Measurements from ENCODE around the gene CCDC195.

The CCDC195 gene, protein sequence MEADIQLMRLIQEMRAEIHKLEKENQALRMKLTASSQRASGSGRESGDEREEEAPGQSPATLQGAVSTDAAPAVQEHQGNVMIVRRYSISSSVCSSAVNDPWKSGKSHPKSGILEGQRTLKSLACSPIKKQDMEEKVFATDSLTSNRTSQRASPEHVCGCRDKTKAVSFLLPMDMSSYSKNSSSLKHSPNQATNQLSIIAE

DNA sequence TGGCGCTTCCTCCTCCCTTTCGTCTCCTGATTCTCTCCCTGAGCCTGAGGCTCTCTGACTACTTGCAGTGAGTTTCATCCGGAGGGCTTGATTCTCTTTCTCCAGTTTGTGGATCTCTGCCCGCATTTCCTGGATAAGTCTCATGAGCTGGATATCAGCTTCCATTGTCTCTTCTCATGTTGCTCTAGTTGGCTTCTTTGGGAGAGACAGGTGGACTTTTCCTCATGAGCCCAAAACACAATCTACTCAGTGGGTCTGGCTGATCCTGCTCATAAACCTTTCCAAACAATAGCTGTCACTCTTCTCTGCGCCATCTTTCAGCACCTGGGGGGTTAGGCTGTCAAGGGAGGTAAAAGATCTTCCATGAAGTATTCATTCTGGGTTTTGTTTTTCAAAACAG lies at the start of gene CCDC195:
CCDC195 (minus strand) TSS at position 165 of the 400 bp plus-strand sequence; CDS start at position 165, 0 bp downstream.
- no peak for DNase-seq

DNA sequence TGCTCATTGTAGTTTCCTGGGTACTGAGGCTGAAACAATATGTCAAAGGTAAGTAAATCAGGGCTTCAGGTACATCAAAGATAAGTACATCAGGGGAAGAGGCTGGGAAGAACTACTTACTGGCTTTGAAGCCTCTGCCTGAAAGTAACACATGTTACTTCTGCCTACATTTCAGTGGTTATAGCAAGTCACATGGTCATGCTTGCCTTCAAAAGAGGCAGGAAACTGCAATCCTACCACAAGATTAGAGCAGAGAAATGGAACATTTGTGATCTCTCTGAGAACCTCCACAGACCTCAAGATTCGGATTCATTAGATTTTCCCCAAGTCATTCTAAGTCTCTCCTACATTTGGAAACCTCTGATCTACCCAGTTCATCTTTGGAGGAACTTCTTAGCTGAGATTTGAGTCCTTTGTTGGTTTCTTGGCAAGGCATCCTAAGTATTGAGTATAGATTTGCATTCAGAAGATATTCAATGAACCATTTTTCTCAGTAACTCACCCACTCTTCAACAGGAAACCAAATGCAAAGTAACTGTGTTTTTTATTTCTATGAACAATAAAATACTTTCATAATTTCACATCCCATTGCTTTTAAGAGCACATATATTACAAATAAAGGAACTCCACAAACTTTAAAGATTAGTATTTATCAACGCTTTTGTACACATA lies 48.5 kb upstream of the CCDC195 start:
- no peak for DNase-seq

DNA sequence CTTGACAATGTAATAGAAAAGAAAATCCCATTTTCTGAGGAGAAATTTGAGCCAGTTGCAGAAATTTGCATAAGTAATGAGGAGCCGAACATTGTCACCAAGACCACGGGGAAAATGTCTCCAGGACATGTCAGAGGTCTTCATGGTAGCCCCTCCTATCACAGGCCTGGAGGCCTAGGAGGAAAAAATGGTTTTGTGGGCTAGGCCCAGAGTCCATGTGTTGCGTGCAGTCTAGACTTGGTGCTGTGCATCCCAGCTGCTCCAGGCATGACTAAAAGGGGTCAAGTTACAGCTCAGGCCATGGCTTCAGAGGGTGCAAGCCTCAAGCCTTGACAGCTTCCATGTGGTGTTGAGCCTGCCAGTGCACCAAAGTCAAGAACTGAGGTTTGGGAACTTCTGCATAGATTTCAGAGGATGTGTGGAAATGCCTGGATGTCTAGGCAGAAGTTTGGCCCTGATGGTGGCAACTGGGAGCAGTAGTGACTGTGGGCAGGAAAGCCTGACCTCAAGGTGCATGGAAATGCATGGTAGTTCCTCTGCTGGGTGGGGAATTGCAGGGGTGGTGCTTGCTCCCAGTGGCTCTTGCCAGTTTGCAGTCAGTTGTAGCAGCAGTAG lies 41.9 kb upstream of the CCDC195 start:
- DNase-seq: no peak

DNA sequence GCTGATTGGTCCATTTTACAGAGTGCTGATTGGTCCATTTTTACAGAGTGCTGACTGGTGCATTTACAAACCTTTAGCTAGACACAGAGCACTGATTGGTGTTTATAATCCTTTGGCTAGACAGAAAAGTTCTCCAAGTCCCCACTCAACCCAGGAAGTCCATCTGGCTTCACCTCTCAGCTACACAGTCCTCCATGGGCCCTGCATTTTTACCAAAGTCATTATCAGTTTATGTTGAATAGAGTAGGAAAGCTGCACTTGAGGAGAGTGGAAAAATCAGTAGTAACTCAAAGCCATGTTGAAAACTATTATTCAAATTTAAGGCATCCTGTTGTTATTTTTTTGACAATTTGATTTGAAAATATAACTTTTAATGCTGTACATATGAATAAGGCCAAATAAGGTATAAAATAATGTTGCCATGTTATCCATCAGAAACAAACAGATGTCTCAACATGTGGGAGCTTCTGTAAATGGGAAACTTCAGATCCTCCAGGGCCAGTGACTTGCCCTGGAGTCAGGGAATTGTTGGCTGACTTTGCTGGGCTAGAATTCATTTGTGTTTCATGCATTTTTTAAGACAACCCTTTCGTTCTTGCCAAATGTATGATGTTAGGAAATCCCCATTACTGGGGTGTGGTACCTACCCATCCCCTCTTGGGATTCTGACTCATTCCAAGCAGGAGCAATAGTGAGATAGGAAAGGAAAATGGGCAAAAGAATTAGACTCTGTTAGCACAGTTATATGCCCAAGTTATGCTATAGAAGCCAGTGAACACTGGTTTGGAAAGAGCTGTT lies 37.8 kb upstream of the CCDC195 start:
- peak; percentile 78 for DNase-seq

DNA sequence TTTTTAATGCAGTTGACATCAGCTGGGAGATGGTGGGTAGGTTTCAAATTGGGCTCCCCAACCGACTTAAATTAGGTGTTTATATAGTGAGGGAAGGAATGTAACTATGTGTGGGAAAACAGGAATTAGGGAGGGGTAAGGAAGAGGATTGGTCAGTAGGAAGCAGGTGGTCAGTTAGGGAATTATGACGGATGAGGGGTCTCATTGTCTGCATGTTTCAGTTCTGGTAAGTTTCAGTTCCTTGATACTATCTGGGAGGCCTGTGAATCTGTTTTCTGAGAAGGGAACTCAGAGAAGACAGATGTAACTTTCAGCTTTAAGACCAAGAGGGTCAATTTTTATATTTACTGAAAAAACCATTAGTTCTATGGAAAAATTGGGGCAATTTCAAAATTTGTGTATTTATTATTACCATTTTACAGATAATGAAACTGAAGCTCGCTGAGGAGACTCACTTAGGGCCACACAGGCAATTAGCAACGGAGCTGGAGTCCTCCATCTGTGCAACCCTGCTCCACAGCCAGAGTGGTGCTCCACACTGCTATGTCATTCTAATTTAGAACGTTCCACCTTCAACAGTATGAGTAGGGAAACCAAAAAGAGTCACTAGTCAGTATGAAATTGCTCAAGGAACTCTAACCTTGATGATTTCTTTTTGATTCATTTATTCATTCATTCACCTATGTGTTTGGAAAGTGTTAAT lies 36.0 kb upstream of the CCDC195 start:
- no peak for DNase-seq

DNA sequence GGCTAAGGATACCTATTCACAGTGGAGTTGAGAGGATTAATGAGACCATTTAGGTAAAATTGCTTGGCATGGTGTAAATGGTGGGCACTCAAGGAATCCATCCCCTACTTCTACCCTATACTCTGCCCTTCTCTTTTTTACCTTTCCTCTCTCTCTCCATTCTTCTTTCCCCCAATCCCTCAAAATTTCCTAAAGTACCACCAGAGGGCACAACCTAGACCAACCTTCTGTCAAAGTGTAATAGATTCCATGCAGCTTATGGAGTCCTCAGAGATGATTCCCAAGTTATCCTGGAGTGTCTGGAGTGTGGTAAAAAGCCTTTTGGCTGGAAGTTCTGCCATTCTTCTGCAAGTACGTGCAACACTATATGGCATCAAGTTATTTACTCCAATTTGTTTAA lies 33.0 kb upstream of the CCDC195 start:
- no peak for DNase-seq

DNA sequence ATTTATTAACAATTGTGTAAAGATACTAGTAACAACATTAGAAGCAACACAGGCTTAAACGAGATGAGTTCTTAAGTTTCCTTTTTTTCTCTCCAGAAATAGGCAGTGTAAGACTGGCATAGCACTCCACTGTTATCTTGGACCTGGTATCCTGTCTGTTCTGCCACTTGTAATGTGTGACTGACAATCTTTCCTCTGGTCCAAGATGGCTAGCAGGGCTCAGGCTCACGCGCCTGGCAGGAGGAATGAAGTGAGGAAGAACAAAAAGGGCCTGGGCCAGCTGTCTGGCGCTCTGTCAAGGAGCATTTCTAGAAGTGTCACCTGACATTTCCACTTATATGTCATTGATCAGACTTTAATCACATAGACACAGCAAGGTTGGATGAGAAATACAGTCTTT lies 31.6 kb upstream of the CCDC195 start:
- DNase-seq: no peak

DNA sequence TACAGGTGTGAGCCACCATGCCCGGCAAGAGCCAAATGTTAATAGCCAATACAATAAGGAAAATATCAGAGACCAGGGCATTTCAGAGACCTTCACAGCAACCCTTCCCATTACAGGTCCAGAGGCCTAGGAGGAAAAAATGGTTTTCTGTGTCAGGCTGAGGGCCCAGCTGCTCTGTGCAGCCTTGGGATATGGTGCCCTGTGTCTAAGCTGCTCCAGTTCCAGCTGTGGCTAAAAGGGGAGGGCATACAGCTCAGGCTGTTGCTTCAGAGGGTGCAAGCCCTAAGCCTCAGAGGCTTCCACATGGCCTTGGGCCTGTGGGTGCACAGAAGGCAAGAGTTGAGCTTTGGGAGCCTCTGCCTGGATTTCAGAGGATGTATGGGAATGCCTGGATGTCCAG lies 20.1 kb upstream of the CCDC195 start:
- no peak for DNase-seq

DNA sequence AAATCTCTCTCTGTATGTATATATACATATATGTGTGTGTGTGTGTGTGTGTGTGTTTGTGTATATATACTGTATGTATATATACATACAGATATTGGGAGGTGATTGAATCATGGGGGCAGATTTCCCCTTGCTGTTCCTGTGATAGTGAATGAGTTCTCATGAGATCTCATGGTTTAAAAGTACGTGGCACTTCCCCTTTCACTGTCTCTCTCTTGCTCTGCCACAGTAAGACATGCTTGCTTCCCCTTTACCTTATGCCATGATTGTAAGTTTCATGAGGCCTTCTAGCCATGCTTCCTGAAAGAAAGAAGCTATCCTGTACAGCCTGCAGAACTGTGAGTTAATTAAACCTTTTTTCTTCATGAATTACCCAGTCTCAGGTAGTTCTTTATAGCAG lies 18.8 kb upstream of the CCDC195 start:
- no peak for DNase-seq

DNA sequence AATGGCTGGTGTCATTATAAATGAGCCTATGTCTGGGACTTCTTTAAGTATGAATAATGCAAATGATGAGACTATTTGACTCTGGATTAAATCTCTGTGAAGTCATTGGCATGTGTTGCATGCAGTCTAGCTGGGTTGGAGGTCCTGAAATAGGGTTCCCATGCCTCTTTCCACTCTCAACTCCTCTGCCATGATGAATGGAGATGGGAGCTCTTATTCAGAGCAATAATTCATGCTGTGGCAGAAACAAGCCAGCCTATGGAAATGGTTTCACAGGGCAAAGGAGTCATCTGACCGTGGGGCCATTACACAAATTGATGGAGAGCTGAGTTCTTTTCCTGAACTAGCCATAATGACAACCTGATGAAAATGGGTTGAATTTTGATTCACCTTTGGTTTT lies 15.5 kb upstream of the CCDC195 start:
- no peak for DNase-seq

DNA sequence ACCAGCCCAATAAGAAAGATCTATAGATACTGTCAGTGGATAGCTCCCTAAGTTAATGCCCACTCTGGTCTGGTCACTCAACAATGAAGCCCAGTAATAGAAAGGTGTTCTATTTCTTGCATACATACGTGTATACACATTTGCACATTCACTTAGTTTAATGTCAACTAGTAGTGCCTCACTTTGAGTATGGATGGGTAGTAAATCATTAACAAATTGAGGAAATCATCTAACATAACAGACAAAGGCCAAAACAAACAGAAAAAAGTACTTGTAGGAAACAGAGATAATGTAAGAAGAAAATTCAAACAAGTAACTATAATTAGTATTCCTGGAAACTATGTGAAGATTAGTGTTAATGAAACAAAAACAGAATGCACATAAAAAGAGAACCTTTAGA lies 13.3 kb upstream of the CCDC195 start:
- DNase-seq: no peak

DNA sequence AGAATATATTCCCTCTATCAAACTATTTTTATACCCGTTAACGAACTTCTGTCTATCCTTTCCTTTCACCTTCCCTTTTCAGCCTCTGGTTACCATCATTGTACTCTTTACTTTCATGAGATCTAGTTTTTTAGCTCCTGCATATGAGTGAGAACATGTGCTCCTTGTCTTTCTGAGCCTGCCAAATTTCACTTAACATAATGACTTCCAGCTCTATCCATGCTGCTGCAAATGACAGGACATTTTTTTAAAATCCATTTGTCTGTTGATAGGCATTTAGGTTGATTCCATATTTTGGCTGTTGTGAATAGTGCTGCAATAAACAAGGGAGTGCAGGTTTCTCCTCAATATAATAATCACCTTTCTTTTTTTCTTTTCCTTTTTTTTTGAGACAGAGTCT lies 8.2 kb upstream of the CCDC195 start:
- DNase-seq: no peak

DNA sequence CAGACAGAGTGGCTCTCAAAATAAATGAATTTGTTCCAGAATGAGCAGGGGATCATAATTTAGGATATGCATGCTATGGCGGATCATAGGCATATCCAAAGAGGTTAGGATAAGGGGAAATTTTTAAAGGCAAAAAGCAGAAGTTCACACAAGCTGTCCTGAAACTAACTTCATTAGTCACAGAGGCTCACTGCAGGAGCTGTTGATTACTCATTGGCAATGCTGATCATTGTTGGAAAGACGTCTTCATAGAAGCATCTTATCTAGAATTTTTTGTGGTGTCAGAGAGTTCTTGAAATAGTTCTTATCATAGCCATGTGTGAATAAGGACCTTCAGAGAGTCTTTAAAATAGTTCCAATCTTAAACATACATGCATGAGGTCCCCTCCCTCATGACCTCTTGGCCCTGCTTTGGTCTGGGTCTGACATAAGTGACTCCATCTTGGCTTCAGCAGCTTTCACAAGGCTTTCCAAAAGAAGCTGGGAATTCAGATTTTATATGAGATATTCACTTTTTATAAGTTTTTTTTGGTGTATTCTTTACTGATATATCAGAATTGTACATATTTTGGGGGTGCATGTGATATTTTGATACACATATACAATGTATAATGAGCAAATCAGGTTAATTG lies 7.5 kb upstream of the CCDC195 start:
- peak; percentile 86 for DNase-seq

DNA sequence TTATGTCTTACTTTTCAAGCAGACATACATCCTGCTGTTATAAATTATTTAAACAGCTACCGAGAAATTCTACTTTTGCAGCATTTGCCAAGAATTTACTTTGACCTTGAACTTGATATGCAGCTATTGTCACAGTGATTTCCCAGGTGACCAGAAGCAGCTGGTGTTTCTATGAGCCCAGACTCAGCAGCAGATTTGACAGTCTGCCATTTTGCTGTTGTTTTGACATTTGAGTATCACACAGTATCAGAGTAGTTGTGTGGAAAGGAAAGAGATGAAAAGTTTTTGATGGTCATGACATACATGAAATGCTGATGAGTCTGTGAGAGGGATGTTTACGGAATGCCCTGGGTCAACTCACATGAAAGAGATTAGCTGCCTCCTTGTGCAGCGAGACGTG lies 6.6 kb upstream of the CCDC195 start:
- peak; percentile 12 for DNase-seq

DNA sequence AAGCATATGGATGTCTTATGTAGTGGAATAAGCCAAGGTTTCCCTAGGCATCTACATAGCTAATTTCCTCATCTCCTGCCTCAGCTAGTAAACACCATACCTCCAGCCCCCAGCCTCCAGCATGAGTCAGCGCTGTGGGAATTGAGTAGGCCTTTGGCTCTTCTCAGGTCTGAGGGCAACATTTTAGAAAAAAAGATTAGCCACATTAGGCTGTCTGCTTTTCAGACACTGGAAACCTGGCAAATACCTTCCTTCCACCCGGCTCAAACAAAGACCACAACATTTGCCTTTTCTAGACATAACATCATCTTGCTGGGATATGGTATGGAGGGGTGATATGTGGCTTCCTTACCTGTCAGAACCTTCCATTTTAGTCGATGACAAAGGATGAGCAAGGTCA lies 6.1 kb upstream of the CCDC195 start:
- peak; percentile 80 for DNase-seq

DNA sequence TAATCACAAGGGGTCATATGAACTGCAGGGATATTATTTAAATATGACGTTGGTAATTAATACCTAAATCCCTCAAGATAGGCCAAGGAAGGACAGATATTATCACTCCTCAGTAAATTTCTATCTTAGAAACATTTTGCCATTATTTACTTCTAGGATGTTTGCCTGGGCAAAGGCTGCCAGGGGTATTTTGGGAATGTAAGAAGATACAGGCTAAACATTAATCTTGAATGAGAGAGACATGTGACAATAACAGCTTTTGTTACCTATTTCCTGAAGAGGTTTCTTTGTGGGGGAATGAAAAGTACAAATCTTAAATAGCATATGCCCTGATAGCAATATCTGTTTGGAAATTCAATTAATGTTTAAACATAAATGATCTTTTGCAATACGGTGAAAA lies 756 bp upstream of the CCDC195 start:
- no peak for DNase-seq

DNA sequence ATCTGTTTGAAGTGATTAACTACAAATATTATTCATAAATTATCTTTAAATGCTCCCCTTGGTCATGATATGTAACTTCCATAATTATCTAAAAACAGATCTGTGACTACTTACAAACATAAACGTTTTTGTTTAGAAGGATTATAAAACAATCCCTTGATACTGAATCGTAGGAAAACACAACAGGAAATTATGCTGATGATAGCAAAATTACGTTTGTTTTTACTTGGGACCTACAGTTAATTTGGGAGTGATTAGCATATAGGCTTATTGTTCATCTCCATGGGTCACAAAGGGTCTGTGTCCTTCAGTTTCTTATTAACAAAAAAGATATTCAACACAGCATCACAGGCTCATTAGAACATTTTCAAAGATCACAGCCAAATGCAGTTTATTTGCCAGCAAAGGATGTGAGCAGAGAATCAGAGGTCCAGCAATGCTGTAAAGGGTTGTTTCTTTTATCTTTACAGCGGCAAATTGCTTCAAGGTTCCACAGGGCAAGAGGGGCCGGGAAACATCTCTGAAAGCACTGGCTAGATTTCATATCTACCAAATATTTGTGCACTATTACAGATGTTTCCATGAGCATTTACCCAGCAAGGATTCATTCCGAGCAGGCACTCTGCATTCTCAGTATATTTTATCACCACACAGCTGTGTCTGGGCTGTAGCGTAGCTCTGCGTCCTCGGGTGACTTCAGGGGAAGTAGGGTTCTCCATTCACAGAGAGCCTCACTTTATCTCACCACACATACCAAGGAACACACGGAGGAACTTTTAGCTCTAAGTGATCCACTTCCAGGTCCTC lies 4.1 kb downstream of the CCDC195 start:
- DNase-seq: peak; percentile 19

DNA sequence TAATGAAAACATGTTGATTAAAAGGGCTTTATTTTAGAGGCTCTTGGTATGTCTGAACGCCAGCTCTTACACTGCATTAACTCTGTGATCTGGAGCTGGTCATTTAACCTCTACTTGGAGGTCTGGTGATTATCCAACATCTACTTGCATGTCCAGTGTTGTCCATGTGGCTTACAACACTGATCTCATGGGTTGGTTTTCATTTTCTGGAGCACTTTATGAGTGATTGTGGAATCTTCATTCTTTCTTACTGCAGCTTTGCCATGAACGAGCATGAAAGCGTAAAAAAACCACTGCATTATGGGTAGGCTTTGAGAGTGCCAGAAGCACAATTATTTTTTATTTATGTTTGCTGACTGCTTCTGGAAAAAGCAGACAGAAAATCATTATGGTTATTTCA lies 4.8 kb downstream of the CCDC195 start:
- DNase-seq: no peak

DNA sequence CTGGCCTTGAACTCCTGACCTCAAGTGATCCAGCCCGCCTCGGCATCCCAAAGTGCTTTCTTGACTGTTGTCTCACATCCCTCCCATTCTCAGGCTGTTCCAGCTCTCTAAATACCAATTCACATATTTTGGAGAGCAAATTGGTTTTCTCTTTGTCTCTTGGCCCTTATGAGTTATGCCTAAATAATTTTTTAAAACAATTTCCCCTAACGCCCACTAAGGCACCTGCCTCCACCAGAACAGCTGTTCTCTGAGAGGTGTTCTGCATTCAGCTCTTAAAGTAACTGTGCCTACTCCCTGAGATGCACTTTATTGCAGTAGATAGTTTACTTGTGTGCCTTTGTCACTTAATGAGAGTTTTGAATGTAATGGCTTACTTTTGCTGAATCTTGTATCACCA lies 6.9 kb downstream of the CCDC195 start:
- DNase-seq: peak; percentile 5

DNA sequence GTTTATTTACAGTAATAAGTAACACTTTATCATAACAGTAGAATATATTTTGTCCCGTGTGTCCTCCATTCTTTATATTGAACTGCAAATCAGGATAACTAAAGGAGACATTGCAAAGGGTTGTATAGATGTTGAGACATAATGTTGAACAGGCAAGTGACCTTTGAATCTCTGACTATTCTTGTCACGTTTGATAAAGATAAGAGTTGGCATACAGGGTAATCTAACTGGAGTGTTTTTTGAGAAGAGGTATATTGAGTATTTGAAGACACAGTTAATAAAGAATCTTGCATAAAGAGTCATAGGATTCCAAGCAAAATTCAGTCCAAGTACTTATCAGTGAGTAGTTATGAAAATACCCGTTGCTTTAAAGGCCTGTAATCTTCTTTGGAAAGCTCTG lies 21.7 kb downstream of the CCDC195 start:
- DNase-seq: no peak

DNA sequence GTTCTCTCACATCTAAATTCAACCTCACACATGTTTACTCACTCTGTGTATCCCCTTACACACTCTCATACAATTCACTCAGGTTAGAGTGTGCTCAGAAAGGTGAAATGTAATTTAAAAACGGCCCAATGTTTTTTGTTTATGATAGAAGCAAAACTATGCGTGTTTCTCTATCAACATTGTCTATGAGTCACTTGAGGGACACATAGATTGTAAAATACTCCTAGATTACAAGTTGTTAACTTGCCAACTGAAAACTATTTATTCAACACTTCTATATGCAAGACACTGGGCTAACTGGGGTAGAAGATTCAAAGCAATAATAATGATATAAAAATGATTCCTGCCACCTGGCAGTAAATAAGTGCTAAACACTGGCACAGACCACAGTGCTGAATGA lies 24.6 kb downstream of the CCDC195 start:
- DNase-seq: no peak

DNA sequence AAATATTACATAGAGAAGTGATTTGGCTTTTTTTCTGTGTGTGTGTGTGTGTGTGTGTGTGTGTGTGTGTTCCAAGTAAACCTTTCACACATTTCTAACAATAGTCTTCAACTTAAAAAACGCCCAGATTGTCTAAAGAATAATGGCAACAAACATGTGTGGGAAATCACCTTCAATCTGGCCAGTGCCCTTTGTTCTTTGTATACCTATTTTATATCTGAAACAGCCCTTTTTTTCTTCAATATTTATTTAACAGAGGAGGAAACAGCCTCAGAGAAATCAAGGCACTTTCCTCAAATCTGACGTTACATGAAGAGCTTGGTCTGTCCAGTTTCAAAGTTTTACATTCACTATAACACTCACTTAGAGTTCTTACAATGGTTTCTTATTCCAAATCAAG lies 25.3 kb downstream of the CCDC195 start:
- DNase-seq: no peak
